Neural cell (in vitro differentiated cells): ENCODE measurements around the gene HABP4.

Source experiments
- EP300 ChIP-seq: fragments of 450-650 bp; conservative IDR thresholded peaks from 2 replicates; pipeline ENCODE4 v1.6.1; 2014; ENCODE audit warnings: antibody characterized with exemption, mild to moderate bottlenecking, moderate library complexity; ENCODE audit not compliant: poor library complexity, severe bottlenecking
- EZH2 ChIP-seq: fragments of 200-600, 300-800 bp; shearing (Covaris generic), sonication (generic); IDR thresholded peaks from 2 replicates; pipeline ENCODE4 v1.6.1; 2014; ENCODE audit warnings: antibody characterized with exemption, low read length, borderline replicate concordance, mild to moderate bottlenecking; ENCODE audit not compliant: insufficient read depth, poor library complexity, severe bottlenecking
- POLR2AphosphoS5 ChIP-seq: IDR thresholded peaks from 2 replicates; pipeline ENCODE4 v1.6.1; 2012
- RAD21 ChIP-seq: fragments of 450-650 bp; conservative IDR thresholded peaks from 2 replicates; pipeline ENCODE4 v1.6.1; 2014; ENCODE audit warnings: antibody characterized with exemption, mild to moderate bottlenecking, moderate library complexity
- TAF1 ChIP-seq: IDR thresholded peaks from 2 replicates; pipeline ENCODE4 v1.6.1; 2012; ENCODE audit warnings: low read depth
- TF ChIP-seq, protein P1 (sequence below): fragments of 450-650 bp; IDR thresholded peaks from 2 replicates; pipeline ENCODE4 v1.5.1; 2014; ENCODE audit warnings: antibody characterized with exemption, mild to moderate bottlenecking, moderate library complexity; ENCODE audit not compliant: poor library complexity, severe bottlenecking
- TF ChIP-seq, protein P2 (sequence below): IDR thresholded peaks from 2 replicates; pipeline ENCODE4 v1.6.1; 2012; ENCODE audit warnings: borderline replicate concordance

DNA sequence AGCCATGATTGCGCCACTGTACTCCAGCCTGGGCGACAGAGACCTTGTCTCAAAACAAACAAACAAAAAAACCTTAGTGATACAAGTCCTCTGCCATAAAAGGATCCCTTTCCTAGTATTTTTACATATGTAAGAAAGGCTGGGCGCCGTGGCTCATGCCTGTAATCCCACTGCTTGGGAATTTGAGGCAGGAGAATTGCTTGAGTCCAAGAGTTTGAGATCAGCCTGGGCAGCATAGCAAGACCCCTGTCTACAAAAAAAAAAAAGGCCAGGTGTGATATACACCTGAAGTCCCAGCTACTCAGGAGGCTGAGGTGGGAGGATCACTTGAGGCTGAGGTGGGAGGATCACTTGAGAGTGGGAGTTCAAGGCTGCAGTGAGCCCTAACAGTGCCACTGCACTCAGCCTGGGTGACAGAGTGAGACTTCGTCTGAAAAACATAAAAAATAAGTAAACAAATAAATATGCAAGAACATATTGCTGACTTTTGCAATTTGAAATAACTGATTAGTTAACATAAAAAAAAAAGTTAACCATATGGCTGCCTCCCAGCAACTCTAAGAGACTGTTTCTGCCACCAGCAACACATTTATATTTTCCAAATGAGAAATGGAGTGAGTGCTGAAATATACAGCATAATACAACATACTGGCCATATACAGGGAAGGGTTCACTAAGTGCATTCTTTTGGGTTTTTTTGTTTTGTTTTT is 38.7 kb upstream of the HABP4 start:
- TF ChIP-seq EZH2: no peak
- TF ChIP-seq, protein P1, sequence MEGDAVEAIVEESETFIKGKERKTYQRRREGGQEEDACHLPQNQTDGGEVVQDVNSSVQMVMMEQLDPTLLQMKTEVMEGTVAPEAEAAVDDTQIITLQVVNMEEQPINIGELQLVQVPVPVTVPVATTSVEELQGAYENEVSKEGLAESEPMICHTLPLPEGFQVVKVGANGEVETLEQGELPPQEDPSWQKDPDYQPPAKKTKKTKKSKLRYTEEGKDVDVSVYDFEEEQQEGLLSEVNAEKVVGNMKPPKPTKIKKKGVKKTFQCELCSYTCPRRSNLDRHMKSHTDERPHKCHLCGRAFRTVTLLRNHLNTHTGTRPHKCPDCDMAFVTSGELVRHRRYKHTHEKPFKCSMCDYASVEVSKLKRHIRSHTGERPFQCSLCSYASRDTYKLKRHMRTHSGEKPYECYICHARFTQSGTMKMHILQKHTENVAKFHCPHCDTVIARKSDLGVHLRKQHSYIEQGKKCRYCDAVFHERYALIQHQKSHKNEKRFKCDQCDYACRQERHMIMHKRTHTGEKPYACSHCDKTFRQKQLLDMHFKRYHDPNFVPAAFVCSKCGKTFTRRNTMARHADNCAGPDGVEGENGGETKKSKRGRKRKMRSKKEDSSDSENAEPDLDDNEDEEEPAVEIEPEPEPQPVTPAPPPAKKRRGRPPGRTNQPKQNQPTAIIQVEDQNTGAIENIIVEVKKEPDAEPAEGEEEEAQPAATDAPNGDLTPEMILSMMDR: no peak
- TF ChIP-seq POLR2AphosphoS5: no peak
- TF ChIP-seq EP300: no peak
- TF ChIP-seq TAF1: no peak
- TF ChIP-seq, protein P2, sequence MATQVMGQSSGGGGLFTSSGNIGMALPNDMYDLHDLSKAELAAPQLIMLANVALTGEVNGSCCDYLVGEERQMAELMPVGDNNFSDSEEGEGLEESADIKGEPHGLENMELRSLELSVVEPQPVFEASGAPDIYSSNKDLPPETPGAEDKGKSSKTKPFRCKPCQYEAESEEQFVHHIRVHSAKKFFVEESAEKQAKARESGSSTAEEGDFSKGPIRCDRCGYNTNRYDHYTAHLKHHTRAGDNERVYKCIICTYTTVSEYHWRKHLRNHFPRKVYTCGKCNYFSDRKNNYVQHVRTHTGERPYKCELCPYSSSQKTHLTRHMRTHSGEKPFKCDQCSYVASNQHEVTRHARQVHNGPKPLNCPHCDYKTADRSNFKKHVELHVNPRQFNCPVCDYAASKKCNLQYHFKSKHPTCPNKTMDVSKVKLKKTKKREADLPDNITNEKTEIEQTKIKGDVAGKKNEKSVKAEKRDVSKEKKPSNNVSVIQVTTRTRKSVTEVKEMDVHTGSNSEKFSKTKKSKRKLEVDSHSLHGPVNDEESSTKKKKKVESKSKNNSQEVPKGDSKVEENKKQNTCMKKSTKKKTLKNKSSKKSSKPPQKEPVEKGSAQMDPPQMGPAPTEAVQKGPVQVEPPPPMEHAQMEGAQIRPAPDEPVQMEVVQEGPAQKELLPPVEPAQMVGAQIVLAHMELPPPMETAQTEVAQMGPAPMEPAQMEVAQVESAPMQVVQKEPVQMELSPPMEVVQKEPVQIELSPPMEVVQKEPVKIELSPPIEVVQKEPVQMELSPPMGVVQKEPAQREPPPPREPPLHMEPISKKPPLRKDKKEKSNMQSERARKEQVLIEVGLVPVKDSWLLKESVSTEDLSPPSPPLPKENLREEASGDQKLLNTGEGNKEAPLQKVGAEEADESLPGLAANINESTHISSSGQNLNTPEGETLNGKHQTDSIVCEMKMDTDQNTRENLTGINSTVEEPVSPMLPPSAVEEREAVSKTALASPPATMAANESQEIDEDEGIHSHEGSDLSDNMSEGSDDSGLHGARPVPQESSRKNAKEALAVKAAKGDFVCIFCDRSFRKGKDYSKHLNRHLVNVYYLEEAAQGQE: no peak
- no peak for TF ChIP-seq RAD21
